ENCODE measurements around the gene SYDE2.
"Not testable (repeated sequence)": the region's sequence is repeated elsewhere in the genome, so short reads cannot be mapped to it uniquely, and the experiment has no call there.

SYDE2 gene, protein sequence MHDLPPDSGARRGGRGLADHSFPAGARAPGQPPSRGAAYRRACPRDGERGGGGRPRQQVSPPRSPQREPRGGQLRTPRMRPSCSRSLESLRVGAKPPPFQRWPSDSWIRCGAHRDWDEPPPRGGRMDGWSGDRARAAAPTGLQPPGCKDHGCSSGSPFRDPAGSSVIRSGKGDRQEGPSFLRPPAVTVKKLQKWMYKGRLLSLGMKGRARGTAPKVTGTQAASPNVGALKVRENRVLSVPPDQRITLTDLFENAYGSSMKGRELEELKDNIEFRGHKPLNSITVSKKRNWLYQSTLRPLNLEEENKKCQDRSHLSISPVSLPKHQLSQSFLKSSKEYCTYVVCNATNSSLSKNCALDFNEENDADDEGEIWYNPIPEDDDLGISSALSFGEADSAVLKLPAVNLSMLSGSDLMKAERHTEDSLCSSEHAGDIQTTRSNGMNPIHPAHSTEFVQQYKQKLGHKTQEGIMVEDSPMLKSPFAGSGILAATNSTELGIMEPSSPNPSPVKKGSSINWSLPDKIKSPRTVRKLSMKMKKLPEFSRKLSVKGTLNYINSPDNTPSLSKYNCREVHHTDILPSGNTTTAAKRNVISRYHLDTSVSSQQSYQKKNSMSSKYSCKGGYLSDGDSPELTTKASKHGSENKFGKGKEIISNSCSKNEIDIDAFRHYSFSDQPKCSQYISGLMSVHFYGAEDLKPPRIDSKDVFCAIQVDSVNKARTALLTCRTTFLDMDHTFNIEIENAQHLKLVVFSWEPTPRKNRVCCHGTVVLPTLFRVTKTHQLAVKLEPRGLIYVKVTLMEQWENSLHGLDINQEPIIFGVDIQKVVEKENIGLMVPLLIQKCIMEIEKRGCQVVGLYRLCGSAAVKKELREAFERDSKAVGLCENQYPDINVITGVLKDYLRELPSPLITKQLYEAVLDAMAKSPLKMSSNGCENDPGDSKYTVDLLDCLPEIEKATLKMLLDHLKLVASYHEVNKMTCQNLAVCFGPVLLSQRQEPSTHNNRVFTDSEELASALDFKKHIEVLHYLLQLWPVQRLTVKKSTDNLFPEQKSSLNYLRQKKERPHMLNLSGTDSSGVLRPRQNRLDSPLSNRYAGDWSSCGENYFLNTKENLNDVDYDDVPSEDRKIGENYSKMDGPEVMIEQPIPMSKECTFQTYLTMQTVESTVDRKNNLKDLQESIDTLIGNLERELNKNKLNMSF

DNA sequence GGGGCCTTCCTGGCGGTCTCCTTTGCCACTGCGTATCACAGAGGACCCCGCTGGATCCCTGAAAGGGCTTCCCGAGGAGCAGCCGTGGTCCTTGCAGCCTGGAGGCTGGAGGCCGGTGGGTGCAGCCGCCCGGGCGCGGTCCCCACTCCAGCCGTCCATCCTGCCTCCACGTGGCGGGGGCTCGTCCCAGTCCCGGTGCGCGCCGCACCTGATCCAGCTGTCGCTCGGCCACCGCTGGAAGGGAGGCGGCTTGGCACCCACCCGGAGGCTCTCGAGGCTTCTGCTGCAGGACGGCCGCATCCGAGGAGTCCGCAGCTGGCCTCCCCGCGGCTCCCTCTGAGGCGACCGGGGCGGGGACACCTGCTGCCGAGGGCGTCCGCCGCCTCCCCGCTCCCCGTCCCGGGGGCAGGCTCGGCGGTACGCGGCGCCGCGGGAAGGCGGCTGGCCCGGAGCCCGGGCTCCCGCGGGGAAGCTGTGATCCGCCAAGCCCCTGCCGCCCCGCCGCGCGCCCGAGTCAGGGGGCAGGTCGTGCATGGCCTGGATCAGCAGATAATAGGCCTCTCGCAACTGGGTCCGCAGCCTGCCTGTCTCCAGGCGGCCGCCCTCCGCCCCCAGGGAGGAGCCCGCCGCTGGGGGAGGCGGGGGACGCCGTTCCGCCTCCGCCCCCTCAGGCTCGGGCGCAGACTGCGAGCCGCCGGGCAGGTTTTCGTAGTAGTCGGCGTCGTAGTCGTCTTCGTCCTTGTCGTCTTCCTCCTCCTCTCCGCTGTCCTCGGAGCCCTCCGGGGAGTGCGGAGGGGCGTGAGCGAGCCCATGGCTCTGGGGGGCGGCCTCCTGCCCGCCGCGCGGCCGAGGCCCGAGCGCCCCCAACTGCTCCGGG is at the start of gene SYDE2:
Gene SYDE2 (minus strand): TSS at position 554 of the 877 bp plus-strand sequence. CDS start 20 bp downstream, at position 534.
- peak; percentile 35 for DNase-seq (ENCODE audit: low spot score)

DNA sequence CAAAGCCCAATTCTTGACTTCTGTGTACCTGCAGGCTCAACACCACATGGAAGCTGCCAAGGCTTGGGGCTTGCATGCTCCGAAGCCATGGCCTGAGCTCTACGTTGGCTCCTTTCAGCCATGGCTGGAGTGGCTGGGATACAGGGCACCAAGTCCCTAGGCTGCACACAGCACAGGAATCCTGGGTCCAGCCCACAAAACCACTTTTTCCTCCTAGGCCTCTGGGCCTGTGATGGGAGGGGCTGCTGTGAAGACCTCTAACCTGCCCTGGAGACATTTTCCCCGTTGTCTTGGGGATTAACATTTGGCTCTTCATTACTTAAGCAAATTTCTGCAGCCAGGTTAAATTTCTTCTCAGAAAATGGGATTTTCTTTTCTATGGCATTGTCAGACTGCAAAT is 48.2 kb upstream of the SYDE2 start:
- not testable (repeated sequence) for DNase-seq (ENCODE audit: low spot score)

DNA sequence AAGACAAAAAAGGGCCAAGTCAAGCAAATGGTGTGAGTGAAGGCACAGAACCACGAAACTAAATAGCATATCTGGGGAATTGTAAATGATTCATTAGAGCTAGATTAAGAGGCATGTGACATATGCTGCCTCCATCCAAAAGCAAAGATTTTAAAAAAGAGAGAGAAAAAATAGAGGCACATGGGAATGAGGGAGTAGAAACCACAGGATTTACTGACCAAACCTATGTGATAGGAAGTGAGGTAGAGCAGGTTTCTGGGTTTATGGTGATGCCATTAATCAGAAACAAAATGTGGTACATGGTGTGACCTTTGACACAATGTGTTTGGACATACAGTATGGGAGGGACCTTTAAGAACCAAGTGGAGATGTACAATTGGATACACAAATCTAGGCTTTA is 45.1 kb upstream of the SYDE2 start:
- DNase-seq (ENCODE audit: low spot score): no peak

DNA sequence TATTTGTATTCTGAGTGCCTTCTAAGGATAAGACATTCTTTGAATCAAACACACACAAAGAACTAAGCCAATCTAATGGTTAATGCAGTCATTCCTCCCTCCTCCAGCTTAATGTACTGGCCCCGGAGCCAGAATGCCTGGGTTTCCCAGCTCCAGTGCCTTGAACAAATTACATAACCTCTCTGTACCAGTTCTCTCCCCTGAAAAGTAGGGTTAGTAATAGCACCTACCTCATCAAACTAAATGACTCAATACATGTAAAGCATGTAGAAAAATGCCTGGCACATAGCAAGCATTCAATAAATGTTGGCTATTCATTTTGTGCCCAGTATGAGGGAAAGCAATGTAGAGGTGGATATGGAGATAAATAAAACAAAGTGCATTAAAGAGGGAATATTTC is 44.6 kb upstream of the SYDE2 start:
- no peak for DNase-seq (ENCODE audit: low spot score)

DNA sequence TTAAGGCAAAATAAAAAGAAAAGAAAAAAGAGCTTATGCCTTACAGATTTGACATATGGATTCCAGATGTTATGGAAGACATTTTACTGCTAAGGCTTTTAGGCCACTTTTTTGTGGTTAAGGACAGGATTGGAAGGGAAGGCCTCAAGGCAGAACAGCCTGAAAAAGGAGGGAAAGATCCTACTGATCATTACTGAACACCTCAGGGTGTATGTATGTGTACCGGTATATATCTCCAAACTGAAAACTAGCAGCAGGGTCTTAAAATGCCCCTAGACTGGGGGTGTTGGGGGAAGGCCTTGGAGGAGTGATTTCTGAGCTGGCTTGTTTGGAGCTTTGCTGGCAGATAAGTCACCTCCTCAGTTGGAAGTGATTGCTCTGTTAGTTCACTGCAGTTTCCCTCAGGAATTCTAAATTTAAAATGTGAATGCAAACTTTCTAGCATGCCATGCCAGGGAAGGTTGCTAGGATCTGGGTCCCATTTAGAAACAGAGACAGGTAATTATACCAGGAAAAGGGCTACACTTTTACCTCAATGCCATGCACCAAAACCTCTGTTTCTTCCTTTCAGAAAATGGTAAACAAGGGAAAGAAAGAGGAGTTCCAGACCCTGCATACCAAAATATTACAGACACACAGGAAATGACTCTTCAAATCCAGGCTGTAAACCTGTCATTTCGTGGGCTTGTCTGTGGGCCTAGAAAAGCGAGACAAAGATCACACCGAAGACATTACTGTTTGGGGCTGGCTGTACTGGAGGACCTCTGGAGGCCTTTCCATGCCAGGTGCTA is 43.6 kb upstream of the SYDE2 start:
- DNase-seq (ENCODE audit: low spot score): no peak

DNA sequence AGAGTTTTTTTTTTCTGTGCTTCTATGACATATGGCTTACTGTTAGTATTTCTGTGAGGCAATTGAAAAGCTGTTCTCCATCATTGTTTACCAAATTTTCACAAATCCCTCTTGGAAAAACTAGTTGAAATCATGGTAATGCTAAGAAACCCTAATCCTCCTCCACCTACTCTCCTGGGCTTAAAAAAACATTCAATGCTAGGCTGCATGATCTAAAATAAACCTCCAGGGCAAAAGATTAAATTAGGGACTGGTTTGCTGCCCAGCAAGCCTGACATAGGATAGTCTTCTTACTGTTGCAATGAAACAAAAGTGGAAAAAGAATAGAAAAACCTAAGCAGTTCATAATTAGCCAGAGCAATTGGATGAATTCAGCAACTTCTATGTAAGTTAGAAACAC is 42.6 kb upstream of the SYDE2 start:
- no peak for DNase-seq (ENCODE audit: low spot score)

DNA sequence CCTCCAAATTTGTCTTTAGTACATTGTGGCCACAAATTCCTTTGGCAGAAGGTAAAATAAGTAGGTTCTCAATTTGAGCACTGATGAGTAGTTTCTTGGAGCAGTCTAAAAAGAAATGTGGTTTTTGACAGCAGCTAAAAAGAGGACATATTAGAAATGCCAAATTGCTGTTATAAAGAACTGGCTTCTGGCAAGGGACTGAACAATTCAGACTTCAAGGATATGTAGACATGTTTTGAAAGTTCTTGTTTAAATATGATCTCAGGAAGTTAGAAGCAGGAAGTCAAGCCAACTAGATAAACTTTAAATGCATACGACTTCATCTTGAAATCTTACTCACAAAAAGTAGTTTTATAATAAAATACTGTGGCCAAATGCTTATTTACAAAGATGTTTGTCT is 39.8 kb upstream of the SYDE2 start:
- DNase-seq (ENCODE audit: low spot score): no peak

DNA sequence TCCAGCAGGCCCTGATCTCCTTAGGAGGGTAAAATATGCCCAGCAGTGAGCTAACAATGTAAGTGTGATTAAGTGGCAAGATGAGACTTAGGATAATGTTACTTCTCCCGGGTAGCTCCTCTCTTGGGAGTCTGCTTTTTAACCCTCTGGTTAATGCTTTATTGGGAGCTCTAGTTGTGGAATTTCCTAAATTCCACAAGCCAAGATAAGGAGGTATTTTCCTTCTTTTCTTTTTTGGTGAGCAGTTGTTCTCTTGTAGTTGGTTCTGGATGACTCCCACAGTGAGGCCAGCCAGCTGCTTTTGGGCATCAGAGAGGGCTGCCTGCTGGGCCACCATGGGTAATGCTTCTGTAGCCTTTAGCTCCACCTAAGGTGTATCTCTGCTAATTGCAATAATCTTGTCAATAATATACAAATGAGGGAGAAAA is 39.4 kb upstream of the SYDE2 start:
- no peak for DNase-seq (ENCODE audit: low spot score)

DNA sequence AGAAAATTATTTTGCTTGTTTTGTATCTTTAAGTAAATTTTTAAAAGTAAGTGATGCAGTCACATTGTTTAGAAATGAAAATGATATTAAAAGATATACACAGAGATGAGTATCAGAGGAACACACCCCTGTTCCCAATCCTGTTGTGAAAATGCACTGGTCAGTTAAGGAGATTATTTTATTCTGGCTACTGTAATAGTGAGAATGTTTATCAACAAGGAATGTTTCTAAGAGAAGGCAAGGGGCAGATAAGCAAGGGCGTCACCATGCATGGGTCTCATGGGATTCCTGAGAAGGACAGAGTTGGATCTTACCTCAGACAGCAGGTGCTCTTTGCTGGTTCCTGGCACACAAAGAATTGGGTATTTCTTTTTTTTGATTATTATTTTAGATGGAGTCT is 36.8 kb upstream of the SYDE2 start:
- DNase-seq (ENCODE audit: low spot score): no peak

DNA sequence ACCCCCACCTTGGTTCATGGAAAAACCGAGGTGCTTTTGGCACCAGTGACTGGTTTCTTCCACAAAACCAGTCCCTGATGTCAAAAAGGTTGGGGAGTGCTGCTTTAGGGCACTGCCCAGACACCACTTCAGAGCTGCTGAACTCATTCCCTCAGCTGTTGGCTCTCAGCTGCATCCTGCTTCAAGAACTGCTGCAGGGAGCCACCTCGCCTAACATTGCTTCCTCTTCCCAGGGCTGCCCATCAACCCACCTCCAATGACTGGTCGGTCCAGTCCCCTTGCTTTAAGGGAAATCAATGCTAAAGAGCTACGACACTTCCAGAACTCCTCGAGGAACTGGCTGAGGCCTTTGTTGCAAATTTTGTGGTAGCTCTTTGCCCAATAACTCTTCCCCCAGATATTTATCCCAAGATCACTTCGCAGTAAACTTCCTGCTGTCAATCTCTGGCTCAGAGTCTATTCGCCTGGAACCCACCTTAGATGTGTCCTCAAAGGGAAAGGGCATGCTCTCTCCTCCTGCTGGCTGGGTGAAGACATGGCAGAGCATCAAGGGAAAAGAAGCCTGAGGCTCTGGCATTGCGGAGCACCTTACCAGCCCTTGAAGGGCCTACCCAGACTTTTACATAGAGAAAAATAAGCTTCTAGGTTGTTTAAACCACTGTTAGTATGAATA is 29.6 kb upstream of the SYDE2 start:
- no peak for DNase-seq (ENCODE audit: low spot score)

DNA sequence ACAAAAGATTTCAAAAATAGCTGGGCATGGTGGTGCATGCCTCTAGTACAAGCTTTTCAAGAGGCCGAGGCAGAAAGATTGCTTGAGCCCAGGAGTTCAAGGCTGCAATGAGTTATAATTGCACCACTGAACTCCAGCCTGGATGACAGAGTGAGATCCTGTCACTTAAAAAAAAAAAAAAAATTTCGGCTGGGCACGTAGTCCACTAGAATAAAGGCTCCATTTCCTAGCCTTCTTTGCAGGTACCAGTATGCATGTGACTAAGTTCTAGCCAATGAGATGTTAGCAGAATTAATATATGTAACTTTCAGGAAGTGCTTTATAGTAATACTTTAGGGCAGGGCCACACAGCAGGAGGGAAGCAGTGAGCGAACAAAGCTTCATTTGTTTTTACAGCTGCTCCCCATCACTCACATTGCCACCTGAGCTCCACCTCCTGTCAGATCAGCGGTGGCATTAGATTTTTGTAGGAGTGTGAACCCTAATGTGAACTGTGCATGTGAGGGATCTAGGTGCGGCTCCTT is 28.8 kb upstream of the SYDE2 start:
- no peak for DNase-seq (ENCODE audit: low spot score)

DNA sequence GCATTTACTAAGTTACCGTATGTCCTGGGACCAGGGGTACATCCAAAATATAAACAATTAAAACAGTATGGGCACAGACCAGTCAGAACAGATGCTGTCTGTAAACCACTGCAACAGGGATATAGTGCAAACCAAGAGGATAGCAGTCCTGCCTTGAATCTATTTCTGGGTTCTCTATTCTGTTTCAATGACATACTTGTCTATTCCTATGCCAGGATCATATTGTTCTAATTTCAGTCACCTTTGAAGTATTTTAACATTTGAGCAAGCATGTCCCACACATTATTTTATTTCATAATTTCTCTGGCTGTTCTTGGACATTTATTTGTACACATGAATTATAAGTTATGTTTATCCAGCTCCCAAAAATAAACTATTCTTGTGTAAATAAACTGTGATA is 28.2 kb upstream of the SYDE2 start:
- DNase-seq (ENCODE audit: low spot score): no peak

DNA sequence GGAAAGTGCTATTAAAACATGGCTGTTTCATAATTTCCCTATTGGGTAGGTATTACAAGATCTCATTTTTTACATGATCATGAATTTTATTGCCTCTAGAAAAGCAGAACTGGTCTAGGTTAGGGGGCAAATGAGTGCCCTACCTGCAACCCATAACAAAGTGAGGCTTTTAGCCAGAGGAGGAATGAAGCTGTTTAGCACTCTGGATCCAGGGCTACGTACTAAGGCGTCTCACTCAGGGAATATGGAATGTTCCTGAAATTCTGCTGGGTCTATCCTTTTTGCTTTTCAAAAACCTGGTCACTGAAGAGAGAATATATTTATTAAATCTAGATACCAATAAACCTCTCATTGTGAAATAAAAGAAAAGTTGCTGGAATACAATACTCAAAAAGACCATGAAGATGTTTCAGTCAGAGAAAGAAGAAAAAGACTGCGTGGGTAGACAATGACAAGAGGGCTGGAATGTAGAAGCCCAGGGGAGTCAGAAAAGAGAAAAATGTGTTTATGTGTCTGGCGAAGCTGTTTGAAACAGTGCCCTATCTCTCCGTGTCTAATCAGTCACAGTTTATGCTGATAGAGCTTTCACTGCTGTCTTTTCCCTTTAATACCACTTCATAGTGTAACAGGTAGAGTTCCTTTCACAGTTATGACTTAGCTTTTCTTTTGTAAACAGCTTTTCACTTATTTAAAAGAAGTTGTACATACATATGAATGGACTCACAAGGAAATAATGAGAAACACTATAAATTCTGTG is 25.0 kb upstream of the SYDE2 start:
- DNase-seq (ENCODE audit: low spot score): no peak

DNA sequence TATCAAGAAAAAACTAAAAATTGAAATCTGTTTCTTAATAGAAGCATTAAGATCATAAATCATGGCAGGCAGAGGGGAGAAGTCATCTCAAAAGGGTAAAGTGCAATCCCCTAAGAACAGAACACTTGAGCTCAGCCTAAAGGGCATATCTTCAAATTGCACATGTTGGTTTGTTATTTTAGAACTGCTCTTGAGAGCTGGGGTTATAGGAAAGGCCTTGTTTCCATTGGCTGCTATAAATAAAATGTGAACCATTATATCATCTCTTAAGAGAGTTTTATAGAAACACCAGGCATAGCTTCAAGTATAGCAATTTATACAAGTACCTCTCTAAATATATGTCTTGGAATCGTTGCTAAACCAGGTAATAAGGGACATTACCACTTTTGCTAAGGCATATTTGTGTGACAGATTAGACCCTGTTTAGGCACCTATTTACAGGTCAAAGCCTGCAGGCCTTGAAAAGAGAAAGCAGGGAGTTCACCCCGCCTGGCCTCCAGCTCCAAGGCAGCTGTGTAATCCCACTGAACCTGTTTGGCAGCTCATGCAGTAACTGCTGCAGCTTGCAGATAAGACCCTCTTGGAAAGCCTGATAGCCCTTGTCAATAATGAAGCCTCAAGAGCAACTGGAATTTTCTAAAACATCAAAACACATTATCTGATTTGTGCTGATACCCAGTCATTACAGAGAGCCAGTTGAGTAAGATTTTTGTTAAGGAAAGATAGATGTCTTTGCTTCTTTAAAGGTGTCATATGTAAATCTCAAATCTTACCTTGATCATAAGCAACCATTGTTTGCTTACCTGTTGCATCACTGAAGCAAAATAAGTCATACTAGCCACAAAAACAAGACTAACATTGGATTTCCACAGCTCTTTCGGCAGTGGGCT is 24.2 kb upstream of the SYDE2 start:
- no peak for DNase-seq (ENCODE audit: low spot score)

DNA sequence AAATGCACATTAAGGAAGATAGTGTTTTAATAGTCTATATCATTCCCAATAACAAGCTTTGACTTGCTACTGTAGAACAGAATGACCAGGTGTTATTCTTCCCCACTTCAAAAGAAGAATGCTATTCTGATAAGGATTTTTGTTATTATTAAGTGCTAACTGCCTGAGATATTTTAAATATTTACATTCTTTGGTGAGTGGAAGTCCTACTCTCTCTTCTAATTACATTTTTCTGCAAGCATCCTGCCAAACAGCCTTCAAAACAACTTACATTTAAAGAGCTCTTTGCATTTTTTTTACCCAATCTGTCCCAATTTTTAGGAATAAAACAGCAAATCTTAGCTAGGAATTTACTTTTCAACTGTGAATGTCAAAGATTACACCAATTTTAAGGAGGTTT is 23.5 kb upstream of the SYDE2 start:
- DNase-seq (ENCODE audit: low spot score): no peak

DNA sequence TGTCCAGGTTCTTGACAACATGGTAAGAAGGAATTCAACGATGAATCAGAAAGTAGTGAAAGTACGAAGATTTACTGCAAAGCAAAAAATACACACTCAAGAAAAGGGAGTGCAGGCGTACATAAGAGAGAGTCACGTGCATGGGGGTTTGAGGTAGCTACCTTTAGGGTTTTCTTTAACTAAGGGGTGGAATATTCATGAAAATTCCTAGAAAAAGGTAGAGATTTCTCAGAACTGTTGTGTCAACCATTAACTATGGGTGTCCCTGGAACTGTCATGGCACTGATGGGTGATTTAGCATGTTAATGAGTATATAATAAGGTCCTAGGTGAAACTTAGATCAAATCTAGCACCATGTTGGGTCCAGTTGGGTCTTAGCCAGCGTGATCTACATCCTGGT is 22.5 kb upstream of the SYDE2 start:
- no peak for DNase-seq (ENCODE audit: low spot score)

DNA sequence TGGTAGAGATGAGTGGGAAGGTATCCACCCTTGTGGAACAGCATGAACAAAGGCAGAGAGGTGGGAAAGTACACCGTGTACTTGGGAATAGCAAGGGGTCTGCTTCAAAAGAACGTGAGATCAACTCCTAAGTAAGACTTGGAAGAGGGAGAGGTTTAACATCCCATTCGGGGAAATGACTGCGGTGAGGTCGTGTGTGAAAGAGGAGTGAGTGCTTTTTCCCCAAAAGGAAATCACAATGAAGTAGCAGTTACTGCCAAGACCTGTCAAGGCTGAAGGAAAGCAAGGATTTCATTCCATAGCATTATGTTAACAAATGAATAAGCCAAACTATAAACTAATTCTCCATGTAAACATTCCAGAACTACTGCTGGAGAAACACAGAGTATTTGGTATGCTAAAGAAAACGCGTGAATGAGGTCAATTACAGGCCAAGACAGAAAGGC is 20.0 kb upstream of the SYDE2 start:
- no peak for DNase-seq (ENCODE audit: low spot score)

Data from COLO829 (cell line).